H1 (cell line): ENCODE measurements around the gene SLC12A7. TPM values are rescaled to one million over a fixed set of nuclear protein-coding genes. Genes with fewer than 3 reads are reported as not detected.

Experiments
- CTCF ChIA-PET: fragments of 300-600 bp; sonication (Branson Sonifier 250); formaldehyde crosslinking; loops from one replicate; lab custom pipeline; 2021; ENCODE audit not compliant: partially characterized antibody; lab: Charles Lee
- POLR2A ChIA-PET: fragments of 300-600 bp; sonication (Branson Sonifier 250); formaldehyde crosslinking; loops from one replicate; lab custom pipeline; 2021; ENCODE audit warnings: inconsistent platforms; ENCODE audit not compliant: partially characterized antibody; lab: Charles Lee
- DNase-seq, 2 experiments: peaks; one replicate each; pipeline versions ENCODE4 v3.0.0 to v3.0.0-alpha.2; 2010 to 2022; ENCODE audit warnings: low spot score in 2 of 2, low read depth in 1 of 2, mixed read lengths in 1 of 2
- FAIRE-seq: peaks from 2 replicates; lab custom pipeline; 2011; peaks lifted over from hg19 to GRCh38; lab: Jason Lieb, UNC
- H2AFZ ChIP-seq: 2 replicates; pipeline ENCODE4 v1.8.1; 2012; ENCODE audit warnings: low read length, inconsistent platforms
- H2AK5ac ChIP-seq: 2 replicates; pipeline ENCODE4 v1.6.1; 2013; ENCODE audit warnings: low read depth, low read length
- H2BK120ac ChIP-seq: replicated peaks from 2 replicates; pipeline ENCODE3; 2013; ENCODE audit warnings: low read depth, low read length, inconsistent platforms
- H2BK12ac ChIP-seq: 2 replicates; pipeline ENCODE4 v1.6.1; 2013; ENCODE audit warnings: low read depth, low read length
- H2BK15ac ChIP-seq: 2 replicates; pipeline ENCODE4 v1.6.1; 2013; ENCODE audit warnings: low read length
- H2BK20ac ChIP-seq: 2 replicates; pipeline ENCODE4 v1.6.1; 2013; ENCODE audit warnings: low read length
- H2BK5ac ChIP-seq: 2 replicates; pipeline ENCODE4 v1.6.1; 2013; ENCODE audit warnings: low read depth, low read length
- H3K14ac ChIP-seq: 2 replicates; pipeline ENCODE4 v1.6.1; 2013; ENCODE audit warnings: inconsistent platforms; ENCODE audit not compliant: insufficient read length
- H3K18ac ChIP-seq: 2 replicates; pipeline ENCODE4 v1.6.1; 2013; ENCODE audit warnings: low read length; ENCODE audit errors: extremely low read depth
- H3K23ac ChIP-seq: 2 replicates; pipeline ENCODE4 v1.6.1; 2013; ENCODE audit warnings: inconsistent platforms; ENCODE audit not compliant: insufficient read length
- H3K23me2 ChIP-seq: 2 replicates; pipeline ENCODE4 v1.6.1; 2013; ENCODE audit warnings: low read depth, low read length
- H3K27ac ChIP-seq: 2 replicates; pipeline ENCODE4 v1.6.1; 2011; ENCODE audit warnings: low read depth, low read length, inconsistent platforms
- H3K27me3 ChIP-seq, 4 experiments: replicated peaks in 1 of 4; 1 replicate in 1 of 4; 2 replicates in 3 of 4; pipeline versions ENCODE4 v1.6.1 to v1.8.1; 2011 to 2013; ENCODE audit warnings: low read length in 3 of 4, mild to moderate bottlenecking in 3 of 4, inconsistent platforms in 2 of 4, mixed read lengths in 2 of 4, moderate library complexity in 1 of 4; ENCODE audit not compliant: control insufficient read depth in 3 of 4, insufficient read depth in 3 of 4; ENCODE audit errors: extremely low read depth in 1 of 4
- H3K36me3 ChIP-seq, 4 experiments: 2 replicates each; pipeline versions ENCODE4 v1.6.1 to v1.8.1; 2011 to 2013; ENCODE audit warnings: mild to moderate bottlenecking in 4 of 4, low read length in 3 of 4, moderate library complexity in 2 of 4, control low read depth in 1 of 4, inconsistent platforms in 1 of 4; ENCODE audit not compliant: insufficient read depth in 4 of 4, control insufficient read depth in 2 of 4
- H3K4ac ChIP-seq: replicated peaks from 2 replicates; pipeline ENCODE3; 2013; ENCODE audit warnings: low read length, low read depth, mixed read lengths, inconsistent platforms; ENCODE audit not compliant: insufficient read length
- H3K4me1 ChIP-seq, 4 experiments: replicated peaks in 1 of 4; 1 replicate in 1 of 4; 2 replicates in 3 of 4; pipeline versions ENCODE4 v1.6.1 to v1.8.1; 2011 to 2013; ENCODE audit warnings: low read length in 3 of 4, inconsistent platforms in 2 of 4, mixed read lengths in 1 of 4; ENCODE audit not compliant: insufficient read depth in 4 of 4, control insufficient read depth in 3 of 4
- H3K4me2 ChIP-seq, 2 experiments: 2 replicates each; pipeline versions ENCODE4 v1.6.1 to v1.8.1; 2011 to 2013; ENCODE audit warnings: low read depth in 2 of 2, low read length in 2 of 2, control low read depth in 1 of 2, inconsistent platforms in 1 of 2, mild to moderate bottlenecking in 1 of 2; ENCODE audit not compliant: insufficient read depth in 1 of 2
- H3K4me3 ChIP-seq, 4 experiments: fragments of 200-600, 300-600 bp in 1 of 4; sonication (generic), shearing (Covaris generic), sonication (Bioruptor Twin) in 1 of 4; 2 replicates each; pipeline versions ENCODE4 v1.5.1 to v1.8.1; 2011 to 2016; ENCODE audit warnings: low read length in 4 of 4, low read depth in 3 of 4, control low read depth in 2 of 4, inconsistent platforms in 2 of 4, mild to moderate bottlenecking in 2 of 4, mixed read lengths in 1 of 4, moderate library complexity in 1 of 4; ENCODE audit not compliant: insufficient read depth in 2 of 4; ENCODE audit errors: extremely low read depth in 1 of 4
- H3K56ac ChIP-seq: replicated peaks from 2 replicates; pipeline ENCODE3; 2013; ENCODE audit warnings: low read depth, mild to moderate bottlenecking, mixed read lengths, low read length, inconsistent platforms; ENCODE audit not compliant: insufficient read length
- H3K79me1 ChIP-seq: 2 replicates; pipeline ENCODE4 v1.6.1; 2013; ENCODE audit warnings: low read depth, low read length, control low read depth
- H3K79me2 ChIP-seq, 2 experiments: 2 replicates each; pipeline versions ENCODE4 v1.6.1 to v1.8.1; 2012 to 2013; ENCODE audit warnings: low read length in 2 of 2, mild to moderate bottlenecking in 2 of 2, inconsistent platforms in 1 of 2; ENCODE audit not compliant: insufficient read depth in 2 of 2, control insufficient read depth in 1 of 2
- H3K9ac ChIP-seq, 4 experiments: replicated peaks in 1 of 4; 1 replicate in 1 of 4; 2 replicates in 3 of 4; pipeline versions ENCODE4 v1.6.1 to v1.8.1; 2011 to 2013; ENCODE audit warnings: low read depth in 3 of 4, low read length in 3 of 4, control low read depth in 2 of 4, mild to moderate bottlenecking in 2 of 4, moderate library complexity in 2 of 4, inconsistent platforms in 1 of 4; ENCODE audit errors: extremely low read depth in 1 of 4
- H3K9me3 ChIP-seq, 2 experiments: 2 replicates each; pipeline versions ENCODE4 v1.6.1 to v1.8.1; 2012 to 2013; ENCODE audit warnings: mild to moderate bottlenecking in 2 of 2, moderate library complexity in 2 of 2, control low read depth in 1 of 2, inconsistent platforms in 1 of 2, low read depth in 1 of 2, low read length in 1 of 2, mixed read lengths in 1 of 2; ENCODE audit not compliant: insufficient read depth in 2 of 2
- H4K20me1 ChIP-seq, 2 experiments: replicated peaks in 1 of 2; 2 replicates each; pipeline versions ENCODE3 to v1.8.1; 2011 to 2013; ENCODE audit warnings: inconsistent platforms in 2 of 2, low read length in 2 of 2, mild to moderate bottlenecking in 1 of 2; ENCODE audit not compliant: insufficient read depth in 2 of 2, control insufficient read depth in 1 of 2
- H4K5ac ChIP-seq: 2 replicates; pipeline ENCODE4 v1.6.1; 2013; ENCODE audit warnings: low read length, low read depth, mixed read lengths, inconsistent platforms; ENCODE audit not compliant: insufficient read length
- H4K8ac ChIP-seq: 2 replicates; pipeline ENCODE4 v1.8.0; 2013; ENCODE audit warnings: mild to moderate bottlenecking, moderate library complexity, low read length, inconsistent platforms; ENCODE audit not compliant: insufficient read depth; ENCODE audit errors: extremely low read depth
- H4K91ac ChIP-seq: replicated peaks from 2 replicates; pipeline ENCODE3; 2013; ENCODE audit warnings: low read length, mixed read lengths, inconsistent platforms; ENCODE audit not compliant: insufficient read length
- BACH1 ChIP-seq: IDR thresholded peaks from 2 replicates; pipeline ENCODE4 v1.6.1; 2012; ENCODE audit warnings: low read length, improper control_type of control experiment
- RAD21 ChIP-seq, 2 experiments: IDR thresholded peaks in 1 of 2; conservative IDR thresholded peaks in 1 of 2; 2 replicates each; pipeline ENCODE4 v1.6.1; 2011; ENCODE audit warnings: low read depth in 2 of 2, low read length in 2 of 2, improper control_type of control experiment in 1 of 2, inconsistent platforms in 1 of 2, mild to moderate bottlenecking in 1 of 2, moderate library complexity in 1 of 2
- RNF2 ChIP-seq: fragments of 200-900, 300-1000 bp; sonication (generic); IDR thresholded peaks from 2 replicates; pipeline ENCODE4 v1.7.1; 2016; ENCODE audit warnings: borderline replicate concordance, low read depth, mild to moderate bottlenecking, antibody characterized with exemption, low read length; ENCODE audit not compliant: poor library complexity, severe bottlenecking; ENCODE audit errors: missing control alignments
- SIX5 ChIP-seq: IDR thresholded peaks from 2 replicates; pipeline ENCODE4 v1.6.1; 2011; ENCODE audit warnings: mild to moderate bottlenecking, low read depth, low read length
- TAF1 ChIP-seq: IDR thresholded peaks from 2 replicates; pipeline ENCODE4 v1.6.1; 2011; ENCODE audit warnings: mild to moderate bottlenecking, low read depth, low read length
- WGBS, 2 experiments: shearing (Covaris generic) in 1 of 2; methylation state at CpG; one replicate each; pipeline versions ENCODE4 v1.1.6 to v1.1.7; 2013 to 2015; ENCODE audit warnings: low lambda C conversion rate in 2 of 2, mixed read lengths in 2 of 2, inconsistent platforms in 1 of 2, low coverage in 1 of 2, missing lambda C conversion rate in 1 of 2; ENCODE audit not compliant: insufficient replicate concordance in 2 of 2, insufficient coverage in 1 of 2, insufficient read length in 1 of 2; ENCODE audit errors: extremely low coverage in 1 of 2, missing lambda C conversion rate in 1 of 2; 5-methylcytosine and 5-hydroxymethylcytosine counted together
- polyA plus RNA-seq, 7 experiments: library from polyadenylated mRNA; depleted of rRNA in 3 of 7; stranded (reverse) in 5 of 7; unstranded in 2 of 7; fragments of >200 nt in 5 of 7; fragments of 200-250 nt in 2 of 7; gene quantifications; 1 replicate in 5 of 7; 2 replicates in 1 of 7; 4 replicates in 1 of 7; pipeline versions ENCODE4 v1.2.1 to v1.2.3, GENCODE V29; 2011 to 2013; ENCODE audit warnings: missing spikeins in 2 of 7, mixed read lengths in 2 of 7
- total RNA-seq: library from RNA; stranded (reverse); fragmentation: NEBNext Ultra II Directional; extraction: Animal tissue kit (Norgen Biotek cat#: 25700); gene quantifications from 2 replicates; pipeline ENCODE4 v1.2.1, GENCODE V29; 2021
- TF ChIP-seq, protein P1 (sequence below), 3 experiments: IDR thresholded peaks; 1 replicate in 2 of 3; 2 replicates in 1 of 3; pipeline versions ENCODE4 v1.5.1 to v1.6.1; 2011; ENCODE audit warnings: low read length in 3 of 3, mild to moderate bottlenecking in 3 of 3, inconsistent platforms in 2 of 3, low read depth in 1 of 3, moderate library complexity in 1 of 3; ENCODE audit not compliant: insufficient read depth in 1 of 3; ENCODE audit errors: control extremely low read depth in 1 of 3
- TF ChIP-seq, protein P2 (sequence below): IDR thresholded peaks from 2 replicates; pipeline ENCODE4 v1.6.1; 2012; ENCODE audit warnings: inconsistent platforms

The SLC12A7 gene
- total and polyA plus RNA-seq, 2 of the 8 experiments (the other 6 are each of a cell fraction or from before 2014, with no cell fraction given): 23.5 to 39.7 TPM

DNA sequence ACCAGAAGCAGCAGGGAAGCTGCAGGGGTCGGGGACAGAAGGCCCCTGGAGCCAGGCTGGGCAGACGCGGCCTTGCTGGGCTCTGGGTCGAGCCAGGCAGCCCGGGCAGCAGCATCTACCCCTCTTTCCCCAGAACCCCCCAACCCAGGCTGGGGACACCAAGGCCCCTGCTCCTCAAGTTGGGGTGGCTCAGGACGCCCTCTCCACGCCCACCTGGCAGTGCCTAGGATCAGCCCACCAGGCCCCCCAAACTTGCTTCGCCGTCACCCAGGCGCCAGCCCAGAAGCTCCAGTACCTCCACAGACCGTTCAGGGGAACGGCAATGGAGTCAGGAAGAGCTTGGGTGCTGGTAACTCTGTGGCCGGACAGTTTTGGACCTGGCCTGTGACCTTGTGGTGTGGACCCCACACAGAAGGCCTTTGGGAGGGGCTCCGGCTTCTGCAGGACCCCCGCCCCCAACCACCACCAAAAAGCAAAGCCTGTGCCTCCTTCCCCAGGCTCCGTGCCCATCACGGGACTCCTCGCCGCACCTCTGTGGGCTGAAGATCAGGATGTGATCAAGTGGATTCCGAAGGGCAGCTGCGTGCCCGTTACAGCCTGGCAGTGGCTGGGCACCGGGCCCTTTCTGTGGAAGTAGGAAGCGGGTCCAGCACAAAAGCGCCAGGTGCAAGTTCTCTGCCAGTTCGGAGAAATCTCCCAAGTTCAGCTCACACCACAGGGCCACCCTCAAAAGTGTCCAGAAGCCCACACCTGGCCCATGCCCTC is 2.1 kb downstream of the SLC12A7 start:
- Histone ChIP-seq H2BK20ac (no peak overlapping the region), H3K14ac (no peak overlapping the region), H3K56ac (no peak overlapping the region), H3K79me1 (peaks cover 22% of the 10 kb centered on the region), H3K23ac (no peak overlapping the region), H3K4ac (no peak overlapping the region), H2BK15ac (no peak overlapping the region), H3K9me3 (no peaks in the 10 kb centered on the region), H4K91ac (no peak overlapping the region), H2BK12ac (no peak overlapping the region), H3K36me3 (no peaks in the 10 kb centered on the region), H2AFZ (no peak overlapping the region), H3K23me2 (peaks cover 3% of the 10 kb centered on the region; the same call in 1 of the 2 replicates), H3K27ac (no peak overlapping the region), H3K18ac (no peak overlapping the region), H3K9ac (no peak overlapping the region), H3K27me3 (no peaks in the 10 kb centered on the region; a peak in 1 of 7 replicates), H2BK5ac (peak overlapping the region; percentile 44; the same call in 1 of the 2 replicates), H2AK5ac (no peak overlapping the region), H4K5ac (no peak overlapping the region), H3K4me3 (no peak overlapping the region), H2BK120ac (no peak overlapping the region), H3K79me2 (peaks cover 2 to 61% of the 10 kb centered on the region in 2 experiments; a peak in 3 of 4 replicates), H3K4me1 (peaks cover 7 to 51% (median 41%) of the 10 kb centered on the region in 4 experiments), H4K8ac (no peak overlapping the region), H3K4me2 (peak overlapping the region; percentile 5 to 67; a peak in 1 of 4 replicates), H4K20me1 (peaks cover 10 to 12% of the 10 kb centered on the region in 2 experiments)
- ChIA-PET CTCF (interaction anchor here (0.8 to 2.0 kb wide), 5 partner anchors 24 to 73 kb away, joined by 3 to 7 read pairs (median 3); no protein-coding TSS in a partner anchor), POLR2A (interaction anchor here (1.0 to 2.6 kb wide), 6 partner anchors 7 to 63 kb away, joined by 3 to 8 read pairs (median 3); no protein-coding TSS in a partner anchor)
- 93% methylated on average over 25 of the region's 26 CpGs; no CpG with 5 or more reads in 1 of the 2 experiments for WGBS, 2 experiments
- DNase-seq (no peak), FAIRE-seq (no peak)
- TF ChIP-seq RAD21 (IDR thresholded peaks at IDR 0.05 in 1 of 2, conservative IDR thresholded peaks at IDR 0.05 in 1 of 2; ENCODE audit: low read depth in 2 of 2, low read length in 2 of 2): no peak
- TF ChIP-seq, protein P1, sequence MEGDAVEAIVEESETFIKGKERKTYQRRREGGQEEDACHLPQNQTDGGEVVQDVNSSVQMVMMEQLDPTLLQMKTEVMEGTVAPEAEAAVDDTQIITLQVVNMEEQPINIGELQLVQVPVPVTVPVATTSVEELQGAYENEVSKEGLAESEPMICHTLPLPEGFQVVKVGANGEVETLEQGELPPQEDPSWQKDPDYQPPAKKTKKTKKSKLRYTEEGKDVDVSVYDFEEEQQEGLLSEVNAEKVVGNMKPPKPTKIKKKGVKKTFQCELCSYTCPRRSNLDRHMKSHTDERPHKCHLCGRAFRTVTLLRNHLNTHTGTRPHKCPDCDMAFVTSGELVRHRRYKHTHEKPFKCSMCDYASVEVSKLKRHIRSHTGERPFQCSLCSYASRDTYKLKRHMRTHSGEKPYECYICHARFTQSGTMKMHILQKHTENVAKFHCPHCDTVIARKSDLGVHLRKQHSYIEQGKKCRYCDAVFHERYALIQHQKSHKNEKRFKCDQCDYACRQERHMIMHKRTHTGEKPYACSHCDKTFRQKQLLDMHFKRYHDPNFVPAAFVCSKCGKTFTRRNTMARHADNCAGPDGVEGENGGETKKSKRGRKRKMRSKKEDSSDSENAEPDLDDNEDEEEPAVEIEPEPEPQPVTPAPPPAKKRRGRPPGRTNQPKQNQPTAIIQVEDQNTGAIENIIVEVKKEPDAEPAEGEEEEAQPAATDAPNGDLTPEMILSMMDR (IDR thresholded peaks at IDR 0.05; ENCODE audit: control extremely low read depth in 1 of 3, insufficient read depth in 1 of 3, low read depth in 1 of 3, low read length in 3 of 3): no peak
- TF ChIP-seq TAF1: no peak
- TF ChIP-seq, protein P2, sequence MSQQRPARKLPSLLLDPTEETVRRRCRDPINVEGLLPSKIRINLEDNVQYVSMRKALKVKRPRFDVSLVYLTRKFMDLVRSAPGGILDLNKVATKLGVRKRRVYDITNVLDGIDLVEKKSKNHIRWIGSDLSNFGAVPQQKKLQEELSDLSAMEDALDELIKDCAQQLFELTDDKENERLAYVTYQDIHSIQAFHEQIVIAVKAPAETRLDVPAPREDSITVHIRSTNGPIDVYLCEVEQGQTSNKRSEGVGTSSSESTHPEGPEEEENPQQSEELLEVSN: no peak
- no peak for TF ChIP-seq SIX5
- TF ChIP-seq RNF2: no peak
- TF ChIP-seq BACH1: no peak
